IMR-90 (cell line): Measurements from ENCODE around the gene CNGA1. TPM values are rescaled to one million over a fixed set of nuclear protein-coding genes. Genes with fewer than 3 reads are reported as not detected.

Experiments
- ATAC-seq: fragments of 200-7000 bp; cut with Tn5 transposase; 2 replicates; pipeline ENCODE4 v1.9.1; 2020; ENCODE audit warnings: low read depth, mild to moderate bottlenecking, moderate library complexity
- BruUV-seq: library from RNA; stranded (reverse); fragments of 400-500 nt; replicated peaks from 2 replicates; lab custom pipeline; 2021; lab: Mats Ljungman, UMichigan
- CTCF ChIA-PET: fragments of 300-600 bp; formaldehyde crosslinking; extraction: SDS; loops from one replicate; lab custom pipeline; 2021; ENCODE audit warnings: antibody characterized with exemption; lab: Yijun Ruan, JAX
- POLR2A ChIA-PET: fragments of 300-600 bp; sonication (Branson Sonifier 250); formaldehyde crosslinking; loops from one replicate; lab custom pipeline; 2022; ENCODE audit warnings: antibody characterized with exemption; ENCODE audit not compliant: unreplicated experiment; lab: Charles Lee
- DNase-seq: peaks from one replicate; pipeline ENCODE4 v3.0.0; 2013
- H2AFZ ChIP-seq: replicated peaks from 2 replicates; pipeline ENCODE3; 2013; ENCODE audit warnings: low read length, mild to moderate bottlenecking; ENCODE audit not compliant: poor library complexity
- H2AK5ac ChIP-seq: 2 replicates; pipeline ENCODE4 v1.6.1; 2013; ENCODE audit warnings: low read depth, low read length, inconsistent platforms
- H2AK9ac ChIP-seq: replicated peaks from 2 replicates; pipeline ENCODE3; 2013; ENCODE audit warnings: mild to moderate bottlenecking, low read depth, low read length, moderate library complexity; ENCODE audit not compliant: poor library complexity
- H2BK120ac ChIP-seq: 2 replicates; pipeline ENCODE4 v1.6.1; 2013; ENCODE audit warnings: low read depth, low read length, inconsistent platforms
- H2BK15ac ChIP-seq: 3 replicates; pipeline ENCODE4 v1.6.1; 2013; ENCODE audit warnings: low read depth, low read length, inconsistent platforms
- H2BK20ac ChIP-seq: 2 replicates; pipeline ENCODE4 v1.6.1; 2013; ENCODE audit warnings: low read depth, mild to moderate bottlenecking, inconsistent platforms, low read length, moderate library complexity
- H2BK5ac ChIP-seq: 2 replicates; pipeline ENCODE4 v1.6.1; 2013; ENCODE audit warnings: mild to moderate bottlenecking, low read depth, low read length, inconsistent platforms; ENCODE audit not compliant: poor library complexity, severe bottlenecking
- H3K14ac ChIP-seq: replicated peaks from 2 replicates; pipeline ENCODE4 v1.6.1; 2013; ENCODE audit warnings: low read depth, low read length, inconsistent platforms
- H3K18ac ChIP-seq: 2 replicates; pipeline ENCODE4 v1.6.1; 2013; ENCODE audit warnings: low read depth, low read length, control low read depth
- H3K23ac ChIP-seq: 2 replicates; pipeline ENCODE4 v1.6.1; 2013; ENCODE audit warnings: low read depth, low read length, inconsistent platforms
- H3K27ac ChIP-seq: 2 replicates; pipeline ENCODE4 v1.5.1; 2013; ENCODE audit warnings: mild to moderate bottlenecking, control low read depth, low read length; ENCODE audit not compliant: insufficient read depth
- H3K27me3 ChIP-seq: 2 replicates; pipeline ENCODE4 v1.6.1; 2013; ENCODE audit warnings: low read length; ENCODE audit not compliant: control insufficient read depth, insufficient read depth
- H3K36me3 ChIP-seq: 2 replicates; pipeline ENCODE4 v1.6.1; 2013; ENCODE audit warnings: low read length, mixed read lengths; ENCODE audit not compliant: control insufficient read depth, insufficient read depth
- H3K4ac ChIP-seq: 2 replicates; pipeline ENCODE4 v1.6.1; 2013; ENCODE audit warnings: low read depth, low read length, inconsistent platforms
- H3K4me1 ChIP-seq: 2 replicates; pipeline ENCODE4 v1.6.1; 2013; ENCODE audit warnings: low read length, mixed read lengths; ENCODE audit not compliant: control insufficient read depth, insufficient read depth
- H3K4me2 ChIP-seq: 2 replicates; pipeline ENCODE4 v1.6.1; 2013; ENCODE audit warnings: low read depth, mild to moderate bottlenecking, control low read depth, low read length, moderate library complexity
- H3K4me3 ChIP-seq: 2 replicates; pipeline ENCODE4 v1.5.1; 2013; ENCODE audit warnings: low read depth, mild to moderate bottlenecking, control low read depth, low read length, moderate library complexity; ENCODE audit not compliant: insufficient read depth
- H3K56ac ChIP-seq: 2 replicates; pipeline ENCODE4 v1.6.1; 2013; ENCODE audit warnings: low read length, inconsistent platforms; ENCODE audit not compliant: insufficient read depth; ENCODE audit errors: extremely low read depth
- H3K79me1 ChIP-seq, 2 experiments: 2 replicates each; pipeline ENCODE4 v1.6.1; 2013; ENCODE audit warnings: low read length in 2 of 2, inconsistent platforms in 1 of 2, low read depth in 1 of 2
- H3K9ac ChIP-seq: 2 replicates; pipeline ENCODE4 v1.6.1; 2013; ENCODE audit warnings: low read depth, low read length, control low read depth
- H3K9me1 ChIP-seq: 2 replicates; pipeline ENCODE4 v1.6.1; 2013; ENCODE audit warnings: low read length, inconsistent platforms; ENCODE audit not compliant: insufficient read depth
- H3K9me3 ChIP-seq: 2 replicates; pipeline ENCODE4 v1.6.1; 2013; ENCODE audit warnings: low read length; ENCODE audit not compliant: control insufficient read depth, insufficient read depth
- H4K20me1 ChIP-seq: 2 replicates; pipeline ENCODE4 v1.6.1; 2013; ENCODE audit warnings: low read length, inconsistent platforms; ENCODE audit not compliant: insufficient read depth
- H4K5ac ChIP-seq: 2 replicates; pipeline ENCODE4 v1.6.1; 2013; ENCODE audit warnings: mild to moderate bottlenecking, low read depth, low read length, control low read depth
- H4K8ac ChIP-seq, 2 experiments: 2 replicates each; pipeline ENCODE4 v1.6.1; 2013; ENCODE audit warnings: low read depth in 2 of 2, low read length in 2 of 2, control low read depth in 1 of 2, inconsistent platforms in 1 of 2
- H4K91ac ChIP-seq: 2 replicates; pipeline ENCODE4 v1.6.1; 2013; ENCODE audit warnings: low read depth, low read length, inconsistent platforms; ENCODE audit not compliant: insufficient read depth
- CHD1 ChIP-seq: IDR thresholded peaks from 2 replicates; pipeline ENCODE4 v1.6.1; 2012; ENCODE audit warnings: low read depth, low read length, improper control_type of control experiment
- CTCF ChIP-seq: conservative IDR thresholded peaks from 2 replicates; pipeline ENCODE4 v1.5.1; 2012; ENCODE audit warnings: mild to moderate bottlenecking, low read depth, low read length, improper control_type of control experiment
- ELK1 ChIP-seq: fragments of 150-350 bp; IDR thresholded peaks from 2 replicates; pipeline ENCODE4 v1.6.1; 2016; ENCODE audit warnings: low read depth, mild to moderate bottlenecking, low read length, moderate library complexity, borderline replicate concordance
- FOS ChIP-seq: fragments of 150-350 bp; IDR thresholded peaks from 2 replicates; pipeline ENCODE4 v1.6.1; 2016; ENCODE audit warnings: low read depth, low read length
- MAFK ChIP-seq: IDR thresholded peaks from 2 replicates; pipeline ENCODE4 v1.6.1; 2012; ENCODE audit warnings: low read depth, low read length, improper control_type of control experiment
- MXI1 ChIP-seq: IDR thresholded peaks from 2 replicates; pipeline ENCODE4 v1.6.1; 2012; ENCODE audit warnings: low read depth, mild to moderate bottlenecking, low read length, moderate library complexity, borderline replicate concordance
- POLR2A ChIP-seq: IDR thresholded peaks from 2 replicates; pipeline ENCODE4 v1.6.1; 2012; ENCODE audit warnings: mild to moderate bottlenecking, low read depth, low read length
- RAD21 ChIP-seq: IDR thresholded peaks from 2 replicates; pipeline ENCODE4 v1.6.1; 2012; ENCODE audit warnings: low read length, improper control_type of control experiment
- RFX5 ChIP-seq: IDR thresholded peaks from 2 replicates; pipeline ENCODE4 v1.8.0; 2012; ENCODE audit warnings: low read depth, mild to moderate bottlenecking, low read length, moderate library complexity
- SMC3 ChIP-seq: fragments of 150-350 bp; IDR thresholded peaks from 2 replicates; pipeline ENCODE4 v1.6.1; 2016; ENCODE audit warnings: low read depth, mild to moderate bottlenecking, antibody characterized with exemption, low read length, moderate library complexity
- USF2 ChIP-seq: fragments of 150-350 bp; IDR thresholded peaks from 2 replicates; pipeline ENCODE4 v1.6.1; 2017; ENCODE audit warnings: mild to moderate bottlenecking, antibody characterized with exemption, low read length, low read depth
- WGBS, 2 experiments: methylation state at CpG; one replicate each; pipeline versions ENCODE4 v1.1.5 to v1.1.7; 2013; ENCODE audit warnings: missing lambda C conversion rate in 2 of 2; ENCODE audit not compliant: insufficient read length in 1 of 2; ENCODE audit errors: extremely low coverage in 2 of 2; 5-methylcytosine and 5-hydroxymethylcytosine counted together
- dilution Hi-C: fragments of 300-500 bp; cut with HindIII; formaldehyde crosslinking; loops from one replicate; pipeline ENCODE4 v1.14.3; 2018; ENCODE audit warnings: low sequenced_read_pairs; ENCODE audit not compliant: unreplicated experiment
- in situ Hi-C: fragments of 300-500 bp; cut with MboI; formaldehyde crosslinking; loops from 3 replicates; pipeline ENCODE4 v1.14.3; 2019; ENCODE audit warnings: low sequenced_read_pairs, inconsistent platforms, mixed read lengths
- intact Hi-C: fragments of 100-400 bp; cut with micrococcal nuclease; formaldehyde crosslinking; loops from 2 replicates; pipeline ENCODE4 v1.10.0; 2022
- polyA plus RNA-seq, 3 experiments: library from polyadenylated mRNA; depleted of rRNA; stranded (reverse); fragments of >200 nt; gene quantifications; 2 replicates each; pipeline ENCODE4 v1.2.3, GENCODE V29; 2012; ENCODE audit warnings: low replicate concordance in 1 of 3
- total RNA-seq: library from RNA; depleted of rRNA; stranded (reverse); fragments of >200 nt; gene quantifications from 2 replicates; pipeline ENCODE4 v1.2.3, GENCODE V29; 2012

Gene CNGA1
- total and polyA plus RNA-seq, 2 of the 4 experiments (the other 2 are of a cell fraction) = not detected

- BruUV-seq = no TSS peak
Observed at GRCh38 chr4:48046059-48046458, 29.6 kb upstream of the CNGA1 start.

More at GRCh38 chr4:48046059-48046458, 29.6 kb upstream of the CNGA1 start:
- TF ChIP-seq ELK1 (no peak), MXI1 (no peak), FOS (no peak), RAD21 (no peak), SMC3 (no peak), POLR2A (no peak), USF2 (no peak), CHD1 (no peak), CTCF (no peak), RFX5 (no peak), MAFK (no peak)
- DNase-seq (no peak), ATAC-seq (no peak)
- H3K9me1 ChIP-seq = no peaks in the 10 kb centered on the region
- no CpG with 5 or more reads among the region's 3 CpGs for WGBS, 2 experiments
- H2BK20ac ChIP-seq = no peak overlapping the region
- no peak overlapping the region for H3K4me2 ChIP-seq
- no peak overlapping the region for H2AFZ ChIP-seq
- no peaks in the 10 kb centered on the region for H3K36me3 ChIP-seq
- no peak overlapping the region for H4K5ac ChIP-seq
- H2AK5ac ChIP-seq = no peak overlapping the region
- dilution Hi-C loops = no loop called here
- no peak overlapping the region for H2BK5ac ChIP-seq
- in situ Hi-C loops = no loop called here
- intact Hi-C loops = no loop called here
- H2AK9ac ChIP-seq = no peak overlapping the region
- no peak overlapping the region for H2BK15ac ChIP-seq
- H3K4me3 ChIP-seq = no peak overlapping the region
- no peak overlapping the region for H3K56ac ChIP-seq
- H3K23ac ChIP-seq = no peak overlapping the region
- no peak overlapping the region for H3K18ac ChIP-seq
- H3K27me3 ChIP-seq = peaks cover 6% of the 10 kb centered on the region
- no peak overlapping the region for H2BK120ac ChIP-seq
- H4K20me1 ChIP-seq = no peaks in the 10 kb centered on the region
- ChIA-PET CTCF (no interaction called here), POLR2A (no interaction called here)
- no peaks in the 10 kb centered on the region for H3K9me3 ChIP-seq
- H3K14ac ChIP-seq = no peak overlapping the region
- no peaks in the 10 kb centered on the region for H3K4me1 ChIP-seq
- no peak overlapping the region for H3K27ac ChIP-seq
- H3K9ac ChIP-seq = no peak overlapping the region
- no peak overlapping the region for H4K91ac ChIP-seq
- H3K4ac ChIP-seq = no peak overlapping the region
- no peak overlapping the region for H4K8ac ChIP-seq
- no peaks in the 10 kb centered on the region for H3K79me1 ChIP-seq
